Spinal cord (tissue), 10 donors: ENCODE measurements around the gene PLXNB1. TPM values are rescaled to one million over a fixed set of nuclear protein-coding genes. Genes with fewer than 3 reads are reported as not detected.

Experiments used
- DNase-seq, 6 donors: peaks; one replicate each; pipeline versions ENCODE4 v3.0.0 to v3.0.0-alpha.2; 2013 to 2015; ENCODE audit warnings: low spot score in 6 of 6, low read depth in 4 of 6
- H3K27ac ChIP-seq: one replicate; pipeline ENCODE4 v1.5.1; 2013; ENCODE audit warnings: low read depth, low read length, control low read depth
- H3K27me3 ChIP-seq: one replicate; pipeline ENCODE4 v1.6.1; 2013; ENCODE audit warnings: low read length; ENCODE audit not compliant: control insufficient read depth, insufficient read depth
- H3K36me3 ChIP-seq: one replicate; pipeline ENCODE4 v1.6.1; 2013; ENCODE audit warnings: low read length; ENCODE audit not compliant: control insufficient read depth, insufficient read depth
- H3K4me1 ChIP-seq: one replicate; pipeline ENCODE4 v1.6.1; 2013; ENCODE audit warnings: low read length; ENCODE audit not compliant: control insufficient read depth, insufficient read depth
- H3K4me3 ChIP-seq: one replicate; pipeline ENCODE4 v1.5.1; 2013; ENCODE audit warnings: low read depth, low read length, control low read depth
- H3K9me3 ChIP-seq: one replicate; pipeline ENCODE4 v1.6.1; 2013; ENCODE audit warnings: low read length; ENCODE audit not compliant: control insufficient read depth, insufficient read depth
- WGBS: methylation state at CpG from one replicate; pipeline ENCODE4 v1.1.5; 2013; ENCODE audit warnings: missing lambda C conversion rate; ENCODE audit not compliant: insufficient coverage; 5-methylcytosine and 5-hydroxymethylcytosine counted together
- polyA plus RNA-seq, 2 donors: library from polyadenylated mRNA; unstranded; fragments of 120-200 nt; gene quantifications; one replicate each; pipeline ENCODE4 v1.2.1, GENCODE V29; 2013; ENCODE audit not compliant: insufficient read length in 2 of 2
- total RNA-seq, 2 donors: library from RNA; depleted of rRNA in 1 of 2; stranded (reverse); fragments of 120-200 nt in 1 of 2; fragments of >200 nt in 1 of 2; gene quantifications; one replicate each; pipeline versions ENCODE4 v1.2.3 to v1.2.4, GENCODE V29; 2013 to 2014
- donor health status: healthy.

Gene PLXNB1
- total and polyA plus RNA-seq, 4 donors, result 37.6 to 133 (median 96.7) TPM

DNA sequence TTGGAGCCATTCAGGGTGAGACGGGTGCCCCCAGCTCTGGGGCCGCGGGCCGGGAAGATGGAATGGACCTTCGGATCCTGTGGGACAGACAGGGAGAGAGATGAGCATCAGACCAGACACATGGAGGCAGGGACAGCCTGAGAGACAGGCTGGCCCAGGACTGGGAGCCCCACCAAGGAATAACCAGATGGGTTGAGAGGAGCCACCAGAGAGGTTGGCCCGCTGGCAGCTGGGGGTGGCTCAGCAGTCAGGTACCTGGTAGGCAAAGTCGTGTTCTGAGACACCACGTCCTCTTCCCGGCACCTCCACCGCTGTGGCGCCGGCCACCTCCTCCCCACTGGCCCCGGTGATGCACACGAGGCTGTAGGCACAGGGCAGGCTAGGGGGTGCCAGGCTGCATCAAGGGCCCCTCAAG lies 13.8 kb downstream of the PLXNB1 start:
- no peak overlapping the region for H3K4me3 ChIP-seq
- H3K4me1 ChIP-seq, result no peaks in the 10 kb centered on the region
- peaks cover 98% of the 10 kb centered on the region for H3K36me3 ChIP-seq
- DNase-seq, result no peak
- no peaks in the 10 kb centered on the region for H3K27me3 ChIP-seq
- 93% methylated on average over 14 of the region's 14 CpGs for WGBS
- no peak overlapping the region for H3K27ac ChIP-seq
- no peaks in the 10 kb centered on the region for H3K9me3 ChIP-seq

DNA sequence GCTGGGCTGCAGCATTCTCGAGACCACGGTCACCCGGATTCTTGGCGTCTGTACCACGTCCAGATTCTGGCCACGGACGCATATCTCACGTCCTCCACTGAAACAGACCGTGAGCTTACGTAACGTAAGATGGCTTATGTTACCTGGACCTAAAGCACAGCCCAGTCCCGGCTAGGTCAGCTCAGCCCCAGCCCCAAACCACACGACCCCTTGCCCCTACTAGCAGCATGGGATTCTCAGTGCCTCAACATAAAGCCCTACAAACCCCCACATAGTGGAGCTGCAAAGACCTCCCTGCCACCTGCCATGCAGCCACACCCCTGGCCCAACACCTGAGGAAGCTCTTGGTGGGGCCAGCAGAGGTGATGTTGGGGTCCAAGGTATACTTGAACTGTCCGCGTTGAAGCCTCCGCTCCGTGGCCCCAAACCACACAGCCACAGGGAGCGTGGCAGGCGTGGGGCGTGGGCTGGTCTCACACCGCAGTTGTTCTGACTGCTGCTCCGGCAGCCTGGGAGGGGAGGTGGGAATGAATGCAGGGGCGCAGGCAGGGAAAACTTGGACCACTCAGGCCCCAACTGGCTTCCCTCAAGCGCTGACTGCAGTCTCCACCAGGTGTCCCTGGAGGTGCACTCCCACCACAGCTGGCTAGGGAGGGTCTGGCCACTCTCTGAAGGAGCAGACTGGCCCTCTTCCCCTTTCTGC lies 14.5 kb downstream of the PLXNB1 start:
- no peak overlapping the region for H3K4me3 ChIP-seq
- no peak for DNase-seq
- no peak overlapping the region for H3K27ac ChIP-seq
- no peaks in the 10 kb centered on the region for H3K9me3 ChIP-seq
- 97% methylated on average over 24 of the region's 24 CpGs for WGBS
- peaks cover 98% of the 10 kb centered on the region for H3K36me3 ChIP-seq
- H3K4me1 ChIP-seq, result no peaks in the 10 kb centered on the region
- no peaks in the 10 kb centered on the region for H3K27me3 ChIP-seq

DNA sequence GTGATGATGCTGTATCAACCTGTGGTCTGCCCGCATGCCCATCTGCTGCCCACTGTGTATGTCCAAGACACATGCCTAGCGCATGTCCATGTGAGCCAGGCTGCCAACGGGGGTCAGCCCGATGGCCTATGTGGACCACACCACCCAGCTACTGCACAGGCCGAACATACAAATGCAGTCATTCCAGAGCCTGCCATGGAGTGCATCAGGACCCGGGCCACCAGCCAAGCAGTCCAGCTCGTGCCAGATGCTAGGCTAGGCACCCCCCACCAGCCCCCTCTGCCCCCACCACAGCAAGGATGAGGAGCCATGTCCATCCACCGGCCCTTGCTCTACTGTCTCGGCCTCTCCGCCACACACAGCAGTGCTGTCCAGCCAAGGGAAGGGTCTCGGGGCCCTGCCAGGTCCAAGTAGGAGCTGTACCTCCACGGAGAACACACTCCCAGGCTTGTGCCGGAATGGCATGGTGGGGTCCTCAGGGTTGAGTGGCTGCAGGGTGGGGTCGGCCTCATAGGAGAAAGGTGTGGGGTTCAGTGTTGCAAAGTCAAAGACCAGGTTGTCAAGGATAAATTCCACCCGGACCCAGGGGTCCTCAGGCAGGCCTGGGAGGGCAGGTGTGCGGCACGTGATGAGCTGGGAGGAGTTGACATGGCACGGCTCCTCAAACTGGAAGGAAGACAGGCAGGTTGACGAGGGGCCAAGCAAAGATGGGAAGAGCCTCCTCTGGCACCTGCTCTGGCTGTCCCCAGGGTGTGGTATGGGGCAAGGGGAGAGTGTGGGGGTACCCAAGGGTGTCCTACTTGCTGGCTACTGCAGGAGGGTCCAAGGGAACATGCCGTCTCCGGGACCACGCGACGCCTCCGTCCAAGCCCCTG lies 15.3 kb downstream of the PLXNB1 start:
- no peak overlapping the region for H3K27ac ChIP-seq
- H3K36me3 ChIP-seq, result peaks cover 98% of the 10 kb centered on the region
- WGBS, result 88% methylated on average over 25 of the region's 25 CpGs

DNA sequence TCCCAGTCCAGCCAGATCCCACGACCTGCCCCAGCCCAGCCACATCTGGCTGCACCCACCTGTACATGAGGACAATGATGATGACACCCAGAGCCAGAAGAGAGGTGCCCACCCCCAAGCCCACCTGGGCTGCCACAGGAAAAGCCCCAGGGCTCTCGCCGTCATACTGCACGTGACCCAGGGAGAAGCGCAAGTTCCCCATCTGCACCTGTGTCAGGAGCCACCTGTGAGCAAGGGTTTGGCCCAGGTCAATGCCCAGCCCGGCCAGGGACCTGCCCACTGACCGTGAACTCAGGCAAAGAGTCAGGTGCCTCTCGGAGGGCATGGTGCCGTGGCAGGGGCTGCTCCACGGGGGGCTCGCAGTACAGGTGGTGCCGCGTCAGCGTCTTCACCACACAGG lies 16.3 kb downstream of the PLXNB1 start:
- no peak overlapping the region for H3K27ac ChIP-seq

More for the DNA sequence above, 15.3 kb downstream of the PLXNB1 start:
- DNase-seq, result peak in 1 of 6 donors; percentile 21
- no peaks in the 10 kb centered on the region for H3K4me1 ChIP-seq
- H3K4me3 ChIP-seq, result no peak overlapping the region
- no peaks in the 10 kb centered on the region for H3K9me3 ChIP-seq
- no peaks in the 10 kb centered on the region for H3K27me3 ChIP-seq

DNA sequence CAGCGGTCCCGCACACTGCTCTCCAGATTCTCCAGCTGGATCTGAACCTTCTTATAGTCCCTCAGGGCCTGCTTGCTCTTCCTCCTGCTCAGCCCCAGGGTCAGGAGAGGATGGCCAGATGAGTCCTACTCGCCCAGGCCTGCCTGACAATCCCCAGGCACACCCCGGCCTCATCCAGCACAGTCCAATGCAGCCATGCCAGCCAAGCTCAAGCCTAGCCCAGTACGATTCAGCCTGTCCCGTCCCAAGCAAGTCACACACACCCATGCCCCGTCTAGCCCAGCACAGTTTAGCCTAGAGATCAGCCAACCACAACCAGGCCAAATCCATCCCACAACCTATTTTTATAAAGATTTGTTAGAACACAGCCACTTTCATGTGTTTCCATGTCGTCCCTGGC lies 16.8 kb downstream of the PLXNB1 start:
- Histone ChIP-seq H3K4me3 (no peak overlapping the region), H3K36me3 (peaks cover 98% of the 10 kb centered on the region), H3K27me3 (no peaks in the 10 kb centered on the region), H3K9me3 (no peaks in the 10 kb centered on the region), H3K4me1 (no peaks in the 10 kb centered on the region), H3K27ac (no peak overlapping the region)
- 94% methylated on average over 8 of the region's 8 CpGs for WGBS
- no peak for DNase-seq

More for the DNA sequence above, 16.3 kb downstream of the PLXNB1 start:
- 94% methylated on average over 14 of the region's 14 CpGs for WGBS
- no peaks in the 10 kb centered on the region for H3K9me3 ChIP-seq
- no peaks in the 10 kb centered on the region for H3K27me3 ChIP-seq
- DNase-seq, result no peak
- no peak overlapping the region for H3K4me3 ChIP-seq
- peaks cover 98% of the 10 kb centered on the region for H3K36me3 ChIP-seq
- no peaks in the 10 kb centered on the region for H3K4me1 ChIP-seq

DNA sequence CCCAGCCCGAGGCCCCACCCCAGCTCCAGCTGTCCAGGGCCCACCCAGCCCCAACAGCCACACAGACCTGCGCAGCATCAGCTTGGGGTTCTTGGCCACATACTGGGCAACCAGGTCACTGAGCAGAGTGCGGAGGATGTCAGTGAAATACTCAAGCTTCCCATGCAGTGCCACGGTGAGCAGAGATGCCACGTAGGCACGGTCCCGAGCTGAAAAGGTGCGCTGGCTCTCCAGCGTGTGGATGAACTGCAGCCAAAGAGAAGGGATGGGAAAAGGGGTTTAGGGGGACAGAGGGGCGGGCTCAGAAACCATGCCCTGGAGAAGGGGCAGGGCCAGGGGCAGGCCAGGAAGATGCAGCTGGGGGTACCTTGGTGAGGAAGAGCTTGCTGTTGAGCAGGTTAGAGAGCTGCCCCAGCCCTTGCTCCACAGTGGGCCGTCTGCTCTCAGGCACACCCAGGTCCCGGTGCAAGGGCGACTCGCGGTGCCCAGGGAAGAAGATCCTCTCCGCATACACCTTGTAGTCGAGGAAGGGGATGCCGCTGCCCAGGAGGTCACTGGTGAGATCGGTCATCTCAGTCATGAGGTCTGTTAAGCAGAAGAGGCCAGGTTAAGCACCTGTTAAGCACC lies 17.4 kb downstream of the PLXNB1 start:
- Histone ChIP-seq H3K9me3 (no peaks in the 10 kb centered on the region), H3K36me3 (peaks cover 97% of the 10 kb centered on the region), H3K27ac (no peak overlapping the region), H3K27me3 (no peaks in the 10 kb centered on the region), H3K4me1 (no peaks in the 10 kb centered on the region), H3K4me3 (no peak overlapping the region)
- DNase-seq, result no peak
- WGBS, result 96% methylated on average over 19 of the region's 19 CpGs

DNA sequence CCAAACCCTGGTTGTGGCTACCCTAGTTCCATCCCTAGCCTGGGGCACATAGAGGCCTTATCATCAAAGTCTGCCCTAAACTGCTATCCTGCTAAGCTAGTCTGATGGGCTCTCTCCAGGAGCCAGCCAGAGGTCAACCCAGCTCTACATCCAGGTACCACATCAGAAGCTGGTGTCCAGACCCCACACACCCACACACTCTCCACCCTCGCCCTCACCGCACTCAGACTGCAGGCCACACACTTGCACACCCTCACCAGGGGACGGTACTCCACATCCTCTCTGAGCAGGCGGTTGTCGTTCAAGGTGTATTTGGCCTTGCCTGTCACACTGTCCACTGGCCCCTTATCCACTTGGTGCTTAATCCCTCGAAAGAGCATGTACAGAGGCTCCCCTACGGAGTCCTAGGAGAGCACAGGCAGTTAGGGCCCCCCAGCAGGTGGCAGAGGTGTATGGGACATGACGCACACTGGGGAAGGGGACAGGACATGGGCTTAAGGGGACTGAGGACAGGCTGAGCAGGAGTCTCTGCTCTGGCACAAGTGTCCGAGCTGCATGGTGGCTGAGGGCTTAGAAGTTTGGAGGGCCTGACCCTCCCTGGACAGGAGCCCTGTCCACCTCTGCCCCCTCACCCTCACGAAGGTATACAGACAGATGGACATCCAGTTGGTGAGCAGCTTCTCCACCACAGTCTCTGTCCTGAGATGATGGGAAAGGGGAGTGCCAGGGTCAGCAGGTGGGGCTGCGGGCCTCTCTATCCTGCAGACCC lies 18.1 kb downstream of the PLXNB1 start:
- no peak for DNase-seq
- WGBS, result 95% methylated on average over 9 of the region's 11 CpGs
- Histone ChIP-seq H3K4me3 (no peak overlapping the region), H3K27me3 (no peaks in the 10 kb centered on the region), H3K4me1 (no peaks in the 10 kb centered on the region), H3K9me3 (no peaks in the 10 kb centered on the region), H3K36me3 (peaks cover 99% of the 10 kb centered on the region), H3K27ac (no peak overlapping the region)

DNA sequence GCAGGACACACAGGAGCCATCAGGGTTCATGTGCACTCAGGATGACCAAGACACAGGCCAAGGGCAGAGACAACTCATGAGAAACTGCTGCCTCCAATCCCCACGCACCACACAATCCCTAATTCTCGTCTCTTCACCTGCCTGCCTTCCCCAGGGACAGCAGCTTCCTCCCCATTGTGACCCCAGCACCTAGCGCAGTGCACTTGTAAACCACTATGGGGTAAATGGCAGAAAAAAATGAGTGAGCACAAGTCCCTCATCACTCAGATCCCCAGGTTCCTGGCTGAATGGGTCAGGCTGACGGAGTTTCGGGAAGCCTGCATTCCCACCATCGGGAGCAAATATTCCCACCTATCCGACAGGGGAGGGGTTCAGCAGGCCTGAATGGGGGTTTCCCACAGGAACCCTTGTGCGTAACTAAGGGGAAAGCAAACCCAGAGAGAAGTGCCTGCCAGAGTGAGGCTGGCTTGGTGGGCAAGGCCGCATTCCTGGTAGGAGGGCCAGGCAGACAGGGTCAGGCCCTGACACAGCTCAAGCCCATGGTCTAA lies 18.8 kb downstream of the PLXNB1 start:
- Histone ChIP-seq H3K36me3 (peaks cover 99% of the 10 kb centered on the region), H3K4me3 (no peak overlapping the region), H3K9me3 (no peaks in the 10 kb centered on the region), H3K4me1 (no peaks in the 10 kb centered on the region), H3K27ac (no peak overlapping the region), H3K27me3 (no peaks in the 10 kb centered on the region)
- 90% methylated on average over 5 of the region's 9 CpGs for WGBS
- DNase-seq, result no peak
